GM12891 (cell line): ENCODE results near the gene DDI2.

ENCODE experiments used
- PAX5 ChIP-seq: IDR thresholded peaks from 2 replicates; pipeline ENCODE4 v1.6.1; 2011; ENCODE audit warnings: low read length, moderate library complexity, mild to moderate bottlenecking; ENCODE audit not compliant: insufficient read depth, severe bottlenecking
- POLR2A ChIP-seq: IDR thresholded peaks from 2 replicates; pipeline ENCODE4 v1.6.1; 2011; ENCODE audit warnings: low read depth, low read length, control low read depth
- POLR2AphosphoS5 ChIP-seq: IDR thresholded peaks from 2 replicates; pipeline ENCODE4 v1.6.1; 2011; ENCODE audit warnings: low read depth, low read length, control low read depth
- POU2F2 ChIP-seq: IDR thresholded peaks from 2 replicates; pipeline ENCODE4 v1.6.1; 2011; ENCODE audit warnings: low read depth, mild to moderate bottlenecking, control low read depth, low read length, moderate library complexity

- TF ChIP-seq POLR2A, result no peak
- no peak for TF ChIP-seq PAX5
- TF ChIP-seq POLR2AphosphoS5, result no peak
- TF ChIP-seq POU2F2, result no peak
Measured at GRCh38 chr1:15676010-15676409, 58.8 kb downstream of the DDI2 start.
